Endothelial cell of umbilical vein (primary cell): ENCODE data around the gene TMEM131. TPM values are rescaled to one million over a fixed set of nuclear protein-coding genes. Genes with fewer than 3 reads are reported as not detected.

Source experiments
- BruUV-seq: library from RNA; stranded (reverse); fragments of 400-500 nt; replicated peaks from 2 replicates; lab custom pipeline; 2021; lab: Mats Ljungman, UMichigan
- CTCF ChIA-PET: fragments of 300-600, 350-600 bp; sonication (Branson Sonifier 250); formaldehyde crosslinking; loops from one replicate; lab custom pipeline; 2021; ENCODE audit warnings: antibody characterized with exemption, inconsistent platforms; lab: Charles Lee
- POLR2A ChIA-PET: fragments of 300-600, 350-600 bp; sonication (Branson Sonifier 250); formaldehyde crosslinking; loops from one replicate; lab custom pipeline; 2021; ENCODE audit warnings: antibody characterized with exemption, inconsistent platforms; lab: Charles Lee
- DNase-seq: peaks from one replicate; pipeline ENCODE4 v3.0.0-alpha.2; 2011; ENCODE audit warnings: low read depth, low spot score
- FAIRE-seq: peaks from 2 replicates; lab custom pipeline; 2011; peaks lifted over from hg19 to GRCh38; lab: Jason Lieb, UNC
- H2AFZ ChIP-seq: 2 replicates; pipeline ENCODE4 v1.6.0; 2012; ENCODE audit warnings: low read depth, low read length, control low read depth, inconsistent platforms
- H3K27ac ChIP-seq: 2 replicates; pipeline ENCODE4 v1.5.1; 2011; ENCODE audit warnings: low read depth, mild to moderate bottlenecking, control low read depth, low read length, moderate library complexity; ENCODE audit not compliant: insufficient read depth
- H3K27me3 ChIP-seq, 2 experiments: 2 replicates each; pipeline versions ENCODE4 v1.6.0 to v1.6.1; 2011; ENCODE audit warnings: low read length in 2 of 2, mixed read lengths in 1 of 2; ENCODE audit not compliant: control insufficient read depth in 2 of 2, insufficient read depth in 2 of 2
- H3K36me3 ChIP-seq, 2 experiments: 2 replicates in 1 of 2; 3 replicates in 1 of 2; pipeline ENCODE4 v1.5.1; 2011; ENCODE audit warnings: low read length in 2 of 2, mild to moderate bottlenecking in 1 of 2, moderate library complexity in 1 of 2; ENCODE audit not compliant: control insufficient read depth in 2 of 2, insufficient read depth in 2 of 2; ENCODE audit errors: extremely low read depth in 1 of 2
- H3K4me1 ChIP-seq: 3 replicates; pipeline ENCODE4 v1.5.1; 2011; ENCODE audit warnings: mild to moderate bottlenecking, low read length; ENCODE audit not compliant: control insufficient read depth, insufficient read depth; ENCODE audit errors: extremely low read depth
- H3K4me2 ChIP-seq: 2 replicates; pipeline ENCODE4 v1.6.1; 2011; ENCODE audit warnings: low read length, control low read depth, mixed read lengths; ENCODE audit not compliant: insufficient read depth
- H3K4me3 ChIP-seq, 3 experiments: fragments of 200-600 bp in 1 of 3; sonication (generic), shearing (Covaris generic) in 1 of 3; replicated peaks in 1 of 3; 2 replicates each; pipeline ENCODE4 v1.5.1; 2011 to 2016; ENCODE audit warnings: control low read depth in 3 of 3, low read length in 3 of 3, mild to moderate bottlenecking in 2 of 3, inconsistent platforms in 1 of 3, low read depth in 1 of 3, moderate library complexity in 1 of 3; ENCODE audit not compliant: insufficient read depth in 1 of 3
- H3K79me2 ChIP-seq: 2 replicates; pipeline ENCODE4 v1.6.0; 2012; ENCODE audit warnings: low read length, inconsistent platforms; ENCODE audit not compliant: control insufficient read depth, insufficient read depth
- H3K9ac ChIP-seq: replicated peaks from 2 replicates; pipeline ENCODE3; 2011; ENCODE audit warnings: low read length, control low read depth; ENCODE audit not compliant: insufficient read depth; ENCODE audit errors: extremely low read depth
- H3K9me1 ChIP-seq: replicated peaks from 3 replicates; pipeline ENCODE4 v1.6.0; 2011; ENCODE audit warnings: mild to moderate bottlenecking, low read length; ENCODE audit not compliant: control insufficient read depth, insufficient read depth; ENCODE audit errors: extremely low read depth
- H3K9me3 ChIP-seq: replicated peaks from 2 replicates; pipeline ENCODE4 v1.5.1; 2012; ENCODE audit warnings: low read length, inconsistent platforms; ENCODE audit not compliant: control insufficient read depth, insufficient read depth
- H4K20me1 ChIP-seq: replicated peaks from 2 replicates; pipeline ENCODE3; 2011; ENCODE audit warnings: mild to moderate bottlenecking, low read length; ENCODE audit not compliant: control insufficient read depth, insufficient read depth; ENCODE audit errors: extremely low read depth
- EZH2 ChIP-seq: IDR thresholded peaks from 2 replicates; pipeline ENCODE4 v1.6.1; 2012; ENCODE audit warnings: borderline replicate concordance, low read depth, mild to moderate bottlenecking, moderate library complexity, low read length, inconsistent platforms; ENCODE audit not compliant: severe bottlenecking
- FOS ChIP-seq: IDR thresholded peaks from 2 replicates; pipeline ENCODE4 v1.6.1; 2011; ENCODE audit warnings: mild to moderate bottlenecking, low read length, moderate library complexity, borderline replicate concordance; ENCODE audit not compliant: insufficient read depth
- GATA2 ChIP-seq: IDR thresholded peaks from 2 replicates; pipeline ENCODE4 v1.7.0; 2011; ENCODE audit warnings: low read depth, mild to moderate bottlenecking, moderate library complexity, mixed read lengths, low read length; ENCODE audit not compliant: insufficient read length, insufficient read depth
- JUN ChIP-seq: IDR thresholded peaks from 2 replicates; pipeline ENCODE4 v1.6.1; 2011; ENCODE audit warnings: borderline replicate concordance, low read depth; ENCODE audit not compliant: insufficient read length, insufficient read depth
- MYC ChIP-seq: IDR thresholded peaks from one replicate; pipeline ENCODE4 v1.6.1; 2011; ENCODE audit warnings: mild to moderate bottlenecking, low read depth, low read length
- POLR2A ChIP-seq: IDR thresholded peaks from 2 replicates; pipeline ENCODE4 v1.6.1; 2012; ENCODE audit warnings: low read depth, mild to moderate bottlenecking, control low read depth, low read length
- POLR2AphosphoS5 ChIP-seq: IDR thresholded peaks from 2 replicates; pipeline ENCODE4 v1.6.1; 2012; ENCODE audit warnings: low read depth, mild to moderate bottlenecking, control low read depth, low read length, moderate library complexity; ENCODE audit not compliant: insufficient read depth
- dilution Hi-C: fragments of 300-500 bp; cut with MboI; formaldehyde crosslinking; loops from one replicate; pipeline ENCODE4 v1.15.0; 2019; ENCODE audit warnings: low sequenced_read_pairs; ENCODE audit not compliant: extremely low pct_ligation_motif_present
- intact Hi-C: fragments of 100-400 bp; cut with micrococcal nuclease; formaldehyde crosslinking; loops from one replicate; pipeline ENCODE4 v1.10.0; 2022
- polyA plus RNA-seq, 4 experiments: library from polyadenylated mRNA; depleted of rRNA in 3 of 4; stranded (reverse) in 3 of 4; unstranded in 1 of 4; fragments of >200 nt; gene quantifications; 2 replicates each; pipeline versions ENCODE4 v1.2.1 to v1.2.3, GENCODE V29; 2011 to 2012; ENCODE audit warnings: missing spikeins in 1 of 4
- total RNA-seq: library from RNA; stranded (reverse); gene quantifications from 2 replicates; pipeline ENCODE4 v1.2.3, GENCODE V29; 2021
- TF ChIP-seq, protein P1 (sequence below): IDR thresholded peaks from 2 replicates; pipeline ENCODE4 v1.6.1; 2011; ENCODE audit not compliant: insufficient read depth, insufficient read length
- TF ChIP-seq, protein P2 (sequence below), 2 donors: IDR thresholded peaks; 1 replicate in 1 of 2; 2 replicates in 1 of 2; pipeline ENCODE4 v1.5.1; 2011; ENCODE audit warnings: low read length in 2 of 2, mild to moderate bottlenecking in 2 of 2, moderate library complexity in 2 of 2, control low read depth in 1 of 2, inconsistent platforms in 1 of 2, low read depth in 1 of 2; ENCODE audit not compliant: insufficient read depth in 1 of 2; ENCODE audit errors: extremely low read depth in 1 of 2

The TMEM131 gene
- total and polyA plus RNA-seq, 2 donors (not counting 3 experiments of a cell fraction or from before 2014, with no cell fraction given): 12.2 to 28.6 TPM

DNA sequence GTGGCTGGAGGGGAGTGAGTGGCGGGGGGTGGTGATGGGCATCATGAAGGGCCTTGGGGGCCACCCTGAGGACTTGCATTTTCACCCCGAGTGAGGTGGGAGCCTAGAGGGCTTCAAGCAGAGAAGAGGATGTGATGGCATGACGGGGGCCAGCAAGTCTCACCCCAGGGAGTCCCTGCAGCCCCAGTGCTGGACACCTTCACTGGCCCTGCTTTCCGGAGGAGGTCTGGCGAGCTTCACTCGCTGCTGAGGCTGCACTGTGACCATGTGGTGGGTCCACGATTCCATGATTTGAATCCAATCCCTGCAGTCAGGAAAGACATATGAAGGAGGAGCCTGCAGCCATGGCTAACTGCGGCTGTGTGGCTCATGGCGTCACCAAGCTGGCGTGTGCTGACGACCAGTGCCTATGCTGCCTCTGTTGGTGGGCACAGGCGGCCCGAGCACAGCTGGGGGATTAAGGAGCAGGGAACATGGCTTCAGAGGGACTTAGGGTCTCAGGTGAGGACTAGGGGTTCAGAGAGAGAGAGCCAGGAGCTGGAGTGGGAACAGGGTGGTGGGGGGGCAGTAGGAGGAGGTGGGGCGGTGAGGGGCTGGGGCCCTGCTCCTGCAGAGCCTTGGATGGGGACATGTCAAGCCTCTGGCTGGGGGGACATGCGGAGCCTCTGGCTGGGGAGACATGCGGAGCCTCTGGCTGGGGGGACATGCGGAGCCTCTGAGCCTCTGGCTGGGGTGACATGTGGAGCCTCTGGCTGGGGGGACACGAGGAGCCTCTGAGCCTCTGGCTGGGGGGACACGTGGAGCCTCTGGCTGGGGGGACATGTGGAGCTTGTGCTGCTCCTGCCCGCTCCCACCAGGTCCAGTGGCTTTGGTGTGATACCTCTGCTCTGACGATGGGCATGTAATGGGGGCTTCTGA, 278.8 kb downstream of the TMEM131 start:
- no peak for DNase-seq
- CTCF ChIA-PET: interaction anchor here (1.2 kb wide), 1 partner anchor 24 kb away, joined by 4 read pairs; no protein-coding TSS in a partner anchor
- dilution Hi-C loops (no loop called here), intact Hi-C loops (no loop called here)
- Histone ChIP-seq H3K9me1 (no peaks in the 10 kb centered on the region), H4K20me1 (no peaks in the 10 kb centered on the region), H3K27me3 (no peaks in the 10 kb centered on the region), H3K4me1 (no peaks in the 10 kb centered on the region), H3K4me3 (no peak overlapping the region), H3K9me3 (no peaks in the 10 kb centered on the region), H3K36me3 (no peaks in the 10 kb centered on the region), H2AFZ (no peak overlapping the region), H3K4me2 (no peak overlapping the region), H3K9ac (no peak overlapping the region), H3K27ac (no peak overlapping the region), H3K79me2 (no peaks in the 10 kb centered on the region)
- no peak for TF ChIP-seq EZH2
- TF ChIP-seq JUN: no peak
- TF ChIP-seq MYC: no peak
- TF ChIP-seq, protein P1, sequence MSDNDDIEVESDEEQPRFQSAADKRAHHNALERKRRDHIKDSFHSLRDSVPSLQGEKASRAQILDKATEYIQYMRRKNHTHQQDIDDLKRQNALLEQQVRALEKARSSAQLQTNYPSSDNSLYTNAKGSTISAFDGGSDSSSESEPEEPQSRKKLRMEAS: no peak
- no peak for TF ChIP-seq GATA2
- no peak for TF ChIP-seq POLR2A
- TF ChIP-seq FOS: no peak
- TF ChIP-seq, protein P2, sequence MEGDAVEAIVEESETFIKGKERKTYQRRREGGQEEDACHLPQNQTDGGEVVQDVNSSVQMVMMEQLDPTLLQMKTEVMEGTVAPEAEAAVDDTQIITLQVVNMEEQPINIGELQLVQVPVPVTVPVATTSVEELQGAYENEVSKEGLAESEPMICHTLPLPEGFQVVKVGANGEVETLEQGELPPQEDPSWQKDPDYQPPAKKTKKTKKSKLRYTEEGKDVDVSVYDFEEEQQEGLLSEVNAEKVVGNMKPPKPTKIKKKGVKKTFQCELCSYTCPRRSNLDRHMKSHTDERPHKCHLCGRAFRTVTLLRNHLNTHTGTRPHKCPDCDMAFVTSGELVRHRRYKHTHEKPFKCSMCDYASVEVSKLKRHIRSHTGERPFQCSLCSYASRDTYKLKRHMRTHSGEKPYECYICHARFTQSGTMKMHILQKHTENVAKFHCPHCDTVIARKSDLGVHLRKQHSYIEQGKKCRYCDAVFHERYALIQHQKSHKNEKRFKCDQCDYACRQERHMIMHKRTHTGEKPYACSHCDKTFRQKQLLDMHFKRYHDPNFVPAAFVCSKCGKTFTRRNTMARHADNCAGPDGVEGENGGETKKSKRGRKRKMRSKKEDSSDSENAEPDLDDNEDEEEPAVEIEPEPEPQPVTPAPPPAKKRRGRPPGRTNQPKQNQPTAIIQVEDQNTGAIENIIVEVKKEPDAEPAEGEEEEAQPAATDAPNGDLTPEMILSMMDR (IDR thresholded peaks at IDR 0.05; ENCODE audit: extremely low read depth in 1 of 2, insufficient read depth in 1 of 2, low read depth in 1 of 2, low read length in 2 of 2): no peak
- TF ChIP-seq POLR2AphosphoS5: no peak
- FAIRE-seq: no peak
- POLR2A ChIA-PET: no interaction called here
- no TSS peak for BruUV-seq
